Measurements from ENCODE around the gene BCR. TPM values are rescaled to one million over a fixed set of nuclear protein-coding genes. Genes with fewer than 3 reads are reported as not detected.

Gene BCR
- total and polyA plus RNA-seq, 2 donors (not counting 1 experiment from before 2014, with no cell fraction given) = 30.2 to 46.4 TPM

- H3K27ac ChIP-seq (ENCODE audit: low read length in 2 of 2) = no peak overlapping the region
- H3K9ac ChIP-seq (ENCODE audit: low read length) = no peak overlapping the region
- peaks cover 1% of the 10 kb centered on the region for H3K4me1 Mint-ChIP-seq
- no peak overlapping the region for H3K27ac Mint-ChIP-seq
- H3K27me3 ChIP-seq (replicated peaks in 1 of 4; ENCODE audit: control extremely low read depth in 1 of 4, control insufficient read depth in 3 of 4, insufficient read depth in 4 of 4, low read length in 3 of 4) = no peaks in the 10 kb centered on the region
- H3K4me2 ChIP-seq (replicated peaks; ENCODE audit: low read depth, low read length, poor library complexity, severe bottlenecking) = no peak overlapping the region
- 80% methylated on average over 1 of the region's 5 CpGs for WGBS (ENCODE audit: insufficient coverage)
- no peak overlapping the region for H3K4me3 ChIP-seq (ENCODE audit: control extremely low read depth in 1 of 5, extremely low read depth in 1 of 5, insufficient read depth in 1 of 5, low read depth in 2 of 5, low read length in 4 of 5)
- H3K79me2 ChIP-seq (ENCODE audit: control insufficient read depth, insufficient read depth, low read length) = peaks cover 95% of the 10 kb centered on the region
- CTCF ChIA-PET = interaction anchor here (1.2 to 1.3 kb wide), 2 partner anchors 13 to 89 kb away, joined by 3 read pairs; partner anchors contain the start of gene BCR
- no peak overlapping the region for H2AFZ ChIP-seq (ENCODE audit: insufficient read depth, low read depth, low read length, poor library complexity, severe bottlenecking)
- no peaks in the 10 kb centered on the region for H3K9me3 Mint-ChIP-seq (ENCODE audit: insufficient read depth)
- no peak overlapping the region for H3K4me3 Mint-ChIP-seq
- TF ChIP-seq EZH2 (IDR thresholded peaks at IDR 0.05; ENCODE audit: borderline replicate concordance, insufficient read depth, low read depth, low read length, poor library complexity, severe bottlenecking) = no peak
- no peak for TF ChIP-seq CTCF (IDR thresholded peaks at IDR 0.05)
- no peaks in the 10 kb centered on the region for H3K27me3 Mint-ChIP-seq
- intact Hi-C loops (cut with micrococcal nuclease) = no loop called here
- H3K36me3 ChIP-seq (replicated peaks in 1 of 2; ENCODE audit: control extremely low read depth in 1 of 2, control insufficient read depth in 1 of 2, extremely low read depth in 1 of 2, insufficient read depth in 2 of 2, low read length in 1 of 2) = peaks cover 0 to 17% of the 10 kb centered on the region in 2 experiments
- no peaks in the 10 kb centered on the region for H3K9me3 ChIP-seq (ENCODE audit: control extremely low read depth in 1 of 3, control insufficient read depth in 2 of 3, insufficient read depth in 1 of 3, low read length in 2 of 3)
- H3K4me1 ChIP-seq (ENCODE audit: control insufficient read depth in 2 of 2, insufficient read depth in 2 of 2, low read length in 2 of 2) = no peaks in the 10 kb centered on the region
- POLR2A ChIA-PET = no interaction called here
- ATAC-seq (ENCODE audit: low read depth) (no peak), DNase-seq (no peak)
- peaks cover 50% of the 10 kb centered on the region for H4K20me1 ChIP-seq (ENCODE audit: control insufficient read depth, insufficient read depth, low read length, poor library complexity, severe bottlenecking)
Measured at GRCh38 chr22:23193196-23193827, 13.0 kb downstream of the BCR start.

GRCh38 chr22:23193882-23194281 is 13.6 kb downstream of the BCR start:
- H3K27ac Mint-ChIP-seq = no peak overlapping the region
- no peaks in the 10 kb centered on the region for H3K9me3 Mint-ChIP-seq (ENCODE audit: insufficient read depth)
- no peak overlapping the region for H3K4me3 Mint-ChIP-seq
- H3K4me1 ChIP-seq (ENCODE audit: control insufficient read depth in 2 of 2, insufficient read depth in 2 of 2, low read length in 2 of 2) = no peaks in the 10 kb centered on the region
- TF ChIP-seq CTCF (IDR thresholded peaks at IDR 0.05) (no peak), EZH2 (IDR thresholded peaks at IDR 0.05; ENCODE audit: borderline replicate concordance, insufficient read depth, low read depth, low read length, poor library complexity, severe bottlenecking) (no peak)
- WGBS (ENCODE audit: insufficient coverage) = 80% methylated on average over 4 of the region's 5 CpGs
- no peak for DNase-seq
- no peak overlapping the region for H3K4me3 ChIP-seq (ENCODE audit: control extremely low read depth in 1 of 5, extremely low read depth in 1 of 5, insufficient read depth in 1 of 5, low read depth in 2 of 5, low read length in 4 of 5)
- intact Hi-C loops (cut with micrococcal nuclease) = no loop called here
- no peaks in the 10 kb centered on the region for H3K27me3 ChIP-seq (replicated peaks in 1 of 4; ENCODE audit: control extremely low read depth in 1 of 4, control insufficient read depth in 3 of 4, insufficient read depth in 4 of 4, low read length in 3 of 4)
- ChIA-PET POLR2A (no interaction called here), CTCF (interaction anchor here (1.2 kb wide), 2 partner anchors 88 to 484 kb away, joined by 3 read pairs; no protein-coding TSS in a partner anchor)
- no peak overlapping the region for H2AFZ ChIP-seq (ENCODE audit: insufficient read depth, low read depth, low read length, poor library complexity, severe bottlenecking)
- peaks cover 55% of the 10 kb centered on the region for H4K20me1 ChIP-seq (ENCODE audit: control insufficient read depth, insufficient read depth, low read length, poor library complexity, severe bottlenecking)
- H3K4me1 Mint-ChIP-seq = peaks cover 1% of the 10 kb centered on the region
- no peak overlapping the region for H3K27ac ChIP-seq (ENCODE audit: low read length in 2 of 2)
- H3K4me2 ChIP-seq (replicated peaks; ENCODE audit: low read depth, low read length, poor library complexity, severe bottlenecking) = no peak overlapping the region
- no peak for ATAC-seq (ENCODE audit: low read depth)
- peaks cover 95% of the 10 kb centered on the region for H3K79me2 ChIP-seq (ENCODE audit: control insufficient read depth, insufficient read depth, low read length)
- H3K9ac ChIP-seq (ENCODE audit: low read length) = no peak overlapping the region
- no peaks in the 10 kb centered on the region for H3K9me3 ChIP-seq (ENCODE audit: control extremely low read depth in 1 of 3, control insufficient read depth in 2 of 3, insufficient read depth in 1 of 3, low read length in 2 of 3)
- peaks cover 0 to 17% of the 10 kb centered on the region in 2 experiments for H3K36me3 ChIP-seq (replicated peaks in 1 of 2; ENCODE audit: control extremely low read depth in 1 of 2, control insufficient read depth in 1 of 2, extremely low read depth in 1 of 2, insufficient read depth in 2 of 2, low read length in 1 of 2)
- H3K27me3 Mint-ChIP-seq = no peaks in the 10 kb centered on the region

Data from B cell (primary cell).